Retina (tissue), 1 donor: ENCODE measurements around the gene LRG1.

ENCODE experiments used
- DNase-seq: peaks from one replicate; pipeline ENCODE4 v3.0.0-alpha.2; 2016

Gene LRG1

DNA sequence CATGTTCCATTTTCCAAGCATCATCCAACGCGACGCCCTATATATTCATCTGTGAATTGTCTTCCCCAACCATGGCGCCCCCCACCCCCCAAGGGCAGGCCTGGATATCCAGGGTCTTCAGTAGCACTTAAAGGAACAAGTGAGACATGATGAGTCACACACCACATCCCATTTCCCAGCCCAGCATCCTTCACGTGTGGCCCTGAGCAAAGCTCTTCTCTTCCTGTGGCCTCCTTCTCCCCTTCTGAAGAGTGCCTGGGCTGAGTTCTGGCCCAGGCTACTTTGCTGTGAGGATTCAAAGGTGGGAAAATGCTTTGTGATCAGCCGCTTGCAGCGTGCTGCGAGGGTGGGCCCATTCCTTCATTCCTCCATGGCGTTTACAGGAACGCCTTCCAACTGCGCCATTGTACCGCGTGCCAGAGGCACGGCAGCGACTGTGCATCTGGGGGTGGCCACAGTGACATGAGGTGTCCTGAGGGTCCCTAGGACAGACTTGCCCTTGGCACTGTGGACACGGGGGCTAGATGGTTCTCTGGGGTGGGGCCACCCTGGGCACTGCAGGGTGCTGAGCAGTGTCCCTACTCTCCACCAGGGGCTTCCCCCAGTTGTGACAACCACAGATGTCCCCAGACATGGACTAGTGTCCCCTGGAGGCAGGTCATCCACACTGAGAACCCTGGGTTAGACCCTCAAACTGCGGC lies 33.2 kb downstream of the LRG1 start:
- no peak for DNase-seq

DNA sequence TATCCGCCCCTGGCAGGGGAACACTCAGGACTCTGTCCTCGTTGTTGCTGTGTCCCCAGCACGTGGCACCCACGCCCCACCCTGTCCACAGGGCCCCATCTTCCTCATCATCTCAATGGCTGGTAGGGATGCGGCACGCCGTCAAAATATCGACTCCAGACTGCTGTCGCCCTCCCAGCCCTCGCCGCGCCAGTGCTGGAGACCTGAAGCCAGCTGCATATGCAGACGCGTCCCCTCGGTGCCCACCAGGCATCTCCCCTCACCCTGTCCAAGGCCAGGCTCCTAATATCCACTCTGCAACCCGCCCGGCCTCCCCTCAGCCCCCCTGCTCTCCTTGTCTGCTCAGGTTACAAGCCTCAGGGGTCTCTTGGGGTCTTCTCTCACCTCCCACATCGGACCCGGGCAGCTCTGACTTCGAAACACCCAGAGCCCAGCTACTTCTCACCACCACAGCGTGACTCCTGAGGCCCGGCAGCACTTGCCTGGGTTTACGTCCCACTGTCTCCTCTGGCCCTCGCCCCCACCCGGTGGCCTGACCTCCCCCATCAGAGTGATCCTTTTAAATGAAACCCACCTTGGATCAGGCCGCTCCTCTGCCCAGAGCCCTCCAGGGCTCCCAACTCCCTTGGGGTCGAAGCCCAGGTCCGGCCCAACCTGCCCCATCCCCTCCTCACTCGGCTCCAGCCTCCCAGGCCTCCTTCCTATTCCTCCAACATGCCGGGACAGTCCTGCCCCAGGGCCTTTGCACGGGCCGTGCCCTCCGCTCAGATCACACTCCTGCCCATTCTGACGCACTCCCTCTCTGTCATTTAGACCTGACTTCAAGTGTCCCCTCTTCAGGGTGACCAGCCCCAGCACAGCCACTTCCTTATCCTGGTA lies 34.0 kb downstream of the LRG1 start:
- no peak for DNase-seq

DNA sequence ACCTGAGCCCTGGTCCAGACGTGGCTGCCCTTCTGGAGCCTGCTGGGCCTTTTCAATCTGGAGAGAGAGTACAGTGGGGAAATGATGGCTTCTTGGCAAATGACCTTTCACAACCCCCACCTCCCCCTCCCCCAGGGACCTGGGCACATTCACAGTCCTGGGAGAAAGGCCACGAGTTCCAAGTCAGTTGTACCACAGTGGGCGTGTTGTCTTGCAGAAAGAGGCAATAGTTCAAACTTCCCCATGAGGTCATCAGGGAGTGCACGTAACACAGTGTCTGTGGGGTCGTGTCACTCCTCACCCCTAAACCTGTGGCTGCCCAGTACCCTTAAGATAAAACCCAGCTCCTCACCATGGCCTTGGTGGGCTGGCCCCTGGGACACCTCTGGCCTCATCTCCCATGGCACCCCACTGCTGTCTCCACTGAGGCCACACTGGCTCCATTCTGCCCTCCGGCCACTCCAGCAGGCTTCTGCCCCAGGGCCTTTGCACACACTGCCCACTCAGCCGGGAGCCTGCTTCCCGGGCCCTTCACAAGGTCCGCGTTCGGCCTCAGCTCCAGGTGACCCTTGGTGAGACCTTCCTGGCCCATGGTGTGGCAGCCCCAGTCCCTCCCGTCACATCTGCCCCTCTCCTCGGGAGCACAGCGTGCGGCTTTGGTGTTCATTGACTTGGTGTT lies 34.8 kb downstream of the LRG1 start:
- DNase-seq: no peak

DNA sequence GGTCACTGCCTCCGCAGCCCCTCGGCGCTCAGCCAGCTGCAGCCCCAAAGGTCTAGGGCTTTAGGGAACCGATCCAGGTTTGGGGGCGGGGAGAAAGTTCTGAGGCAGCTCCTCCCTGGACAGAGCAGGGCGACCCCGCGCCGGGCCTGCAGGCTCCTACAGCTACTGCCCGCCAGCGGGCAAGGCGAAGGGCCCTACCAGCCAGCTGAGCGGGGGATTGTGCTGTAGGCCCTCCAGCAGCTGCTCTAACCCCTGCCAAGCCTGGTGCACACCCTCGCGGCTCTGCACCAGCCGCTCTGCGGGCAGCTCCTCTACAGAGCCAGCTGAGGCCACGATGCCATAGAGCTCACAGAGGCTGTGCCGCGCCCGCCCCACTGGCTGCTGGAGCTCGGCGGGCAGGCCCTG lies 35.5 kb downstream of the LRG1 start:
- peak; percentile 55 for DNase-seq

GRCh38 chr19:4503825-4504170 lies 36.0 kb downstream of the LRG1 start:
- DNase-seq: no peak

GRCh38 chr19:4503132-4503824 lies 36.6 kb downstream of the LRG1 start:
- peak; percentile 71 for DNase-seq

DNA sequence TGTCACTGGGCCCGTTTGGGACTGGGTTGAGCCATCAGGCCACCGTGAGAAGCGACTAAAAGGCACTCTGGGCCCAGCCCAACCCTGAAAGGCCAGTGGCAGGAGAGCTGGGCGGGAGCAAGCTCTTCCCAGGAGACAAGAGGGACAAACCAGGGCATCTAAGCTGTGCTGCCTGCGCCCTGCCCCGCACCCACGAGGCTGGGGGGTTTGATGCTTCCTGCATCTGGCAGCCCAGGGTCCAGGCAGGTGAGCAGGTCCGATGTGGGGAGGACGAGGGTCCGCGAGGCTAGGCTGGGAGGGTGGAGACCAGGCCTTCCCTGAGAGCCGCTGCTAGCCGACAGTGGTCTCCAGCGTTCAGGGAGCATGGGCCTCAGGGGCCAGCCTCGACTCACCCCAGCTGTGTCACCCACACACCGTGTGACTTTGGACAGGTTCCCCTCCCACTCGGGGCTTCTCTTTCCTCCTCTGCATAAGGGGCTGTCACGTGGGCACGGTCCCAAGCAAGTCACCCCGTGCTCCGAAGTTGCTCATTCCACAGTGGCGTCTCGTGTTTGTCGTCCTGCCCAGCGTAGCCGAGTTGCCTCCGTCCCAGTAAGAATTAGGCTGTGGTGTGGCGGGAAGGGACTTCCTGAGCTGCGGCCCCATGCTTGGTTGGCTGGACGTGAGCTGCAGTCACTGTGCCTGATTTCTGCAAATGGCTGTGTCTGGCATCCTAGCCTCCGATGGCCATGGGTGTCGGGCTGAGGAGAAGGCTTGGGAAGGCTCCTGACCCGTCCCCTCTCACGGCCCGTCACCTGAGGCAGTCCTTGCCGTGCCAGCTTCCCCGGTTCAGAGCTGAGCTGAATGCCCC lies 37.3 kb downstream of the LRG1 start:
- peak; percentile 23 for DNase-seq

GRCh38 chr19:4501691-4502090 lies 38.1 kb downstream of the LRG1 start:
- no peak for DNase-seq

DNA sequence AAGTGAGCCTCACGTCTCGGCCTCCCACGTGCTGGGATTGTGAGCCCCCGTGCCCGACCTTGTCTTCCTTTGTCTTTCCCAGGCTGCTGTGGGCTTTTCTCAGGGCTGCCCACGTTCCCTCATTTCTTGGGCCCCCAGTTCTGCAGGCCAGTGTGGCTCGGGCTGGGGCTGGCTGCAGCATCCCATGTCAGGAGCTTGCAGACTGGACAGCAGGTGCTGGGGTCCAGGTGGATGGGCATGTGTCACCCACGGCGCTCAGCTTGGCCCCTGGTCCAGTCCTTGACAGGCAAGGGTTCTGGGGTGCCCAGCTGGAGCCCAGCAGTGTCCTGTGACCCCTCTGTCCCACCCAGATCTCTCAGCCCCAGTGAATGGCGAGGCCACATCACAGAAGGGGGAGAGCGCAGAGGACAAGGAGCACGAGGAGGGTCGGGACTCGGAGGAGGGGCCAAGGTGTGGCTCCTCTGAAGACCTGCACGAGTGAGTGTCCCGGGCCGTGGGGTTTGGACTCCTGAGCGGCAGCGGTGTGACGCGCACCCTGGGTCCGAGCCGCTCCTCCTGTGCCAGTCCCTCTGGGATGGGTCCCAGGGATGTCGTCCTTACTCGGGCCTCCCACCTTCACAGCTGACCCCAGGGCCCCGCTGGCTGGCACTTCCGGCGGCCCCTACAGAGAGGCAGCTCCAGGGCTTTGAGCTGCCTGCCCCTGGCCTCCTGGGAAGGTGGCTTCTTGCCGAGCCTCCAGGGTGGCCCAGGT lies 38.8 kb downstream of the LRG1 start:
- DNase-seq: no peak

DNA sequence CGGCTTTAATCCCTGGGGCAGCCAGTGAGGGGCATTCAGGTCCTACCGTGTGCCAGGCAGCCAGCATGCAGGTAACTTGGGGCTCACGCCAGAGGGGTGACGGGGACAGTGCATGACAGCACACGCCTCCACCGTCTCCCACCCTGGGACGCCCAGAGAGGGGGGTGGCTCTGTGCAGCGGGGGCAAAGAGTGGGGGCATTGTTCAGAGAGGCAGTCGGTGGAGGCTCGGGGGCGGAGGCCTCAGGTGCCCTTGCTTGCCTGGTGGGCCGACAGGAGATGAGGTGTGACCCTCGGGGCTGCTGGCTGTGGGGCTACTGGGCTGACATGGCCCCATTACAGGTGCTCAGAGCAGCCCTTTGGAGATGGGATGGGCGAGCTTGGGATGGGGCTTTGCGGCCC lies 40.0 kb downstream of the LRG1 start:
- DNase-seq: no peak

- DNase-seq: no peak
Observed at GRCh38 chr19:4499318-4499717, 40.5 kb downstream of the LRG1 start.

- no peak for DNase-seq
Observed at GRCh38 chr19:4498694-4499093, 41.1 kb downstream of the LRG1 start.

- no peak for DNase-seq
Observed at GRCh38 chr19:4497770-4498389, 42.0 kb downstream of the LRG1 start.

DNA sequence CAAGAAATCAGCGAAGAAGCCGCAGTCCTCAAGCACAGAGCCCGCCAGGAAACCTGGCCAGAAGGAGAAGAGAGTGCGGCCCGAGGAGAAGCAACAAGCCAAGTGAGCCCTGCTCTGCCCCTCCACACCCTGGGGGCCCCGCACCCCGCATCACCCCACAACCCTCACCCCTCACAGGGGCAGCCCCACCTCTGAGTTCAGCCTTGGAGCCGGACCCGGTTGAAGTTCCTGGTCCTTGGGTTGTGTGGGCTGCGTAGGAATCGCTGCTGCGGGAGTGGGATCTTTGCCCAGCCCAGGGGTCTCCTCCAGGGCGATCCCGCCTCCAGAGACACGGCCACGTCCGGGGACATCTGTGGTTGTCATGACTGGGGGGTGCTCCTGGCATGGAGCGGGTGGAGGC lies 43.5 kb downstream of the LRG1 start:
- no peak for DNase-seq

- DNase-seq: no peak
Observed at GRCh38 chr19:4495471-4495870, 44.4 kb downstream of the LRG1 start.

GRCh38 chr19:4494691-4495064 lies 45.2 kb downstream of the LRG1 start:
- no peak for DNase-seq

GRCh38 chr19:4493929-4494690 lies 45.7 kb downstream of the LRG1 start:
- no peak for DNase-seq

DNA sequence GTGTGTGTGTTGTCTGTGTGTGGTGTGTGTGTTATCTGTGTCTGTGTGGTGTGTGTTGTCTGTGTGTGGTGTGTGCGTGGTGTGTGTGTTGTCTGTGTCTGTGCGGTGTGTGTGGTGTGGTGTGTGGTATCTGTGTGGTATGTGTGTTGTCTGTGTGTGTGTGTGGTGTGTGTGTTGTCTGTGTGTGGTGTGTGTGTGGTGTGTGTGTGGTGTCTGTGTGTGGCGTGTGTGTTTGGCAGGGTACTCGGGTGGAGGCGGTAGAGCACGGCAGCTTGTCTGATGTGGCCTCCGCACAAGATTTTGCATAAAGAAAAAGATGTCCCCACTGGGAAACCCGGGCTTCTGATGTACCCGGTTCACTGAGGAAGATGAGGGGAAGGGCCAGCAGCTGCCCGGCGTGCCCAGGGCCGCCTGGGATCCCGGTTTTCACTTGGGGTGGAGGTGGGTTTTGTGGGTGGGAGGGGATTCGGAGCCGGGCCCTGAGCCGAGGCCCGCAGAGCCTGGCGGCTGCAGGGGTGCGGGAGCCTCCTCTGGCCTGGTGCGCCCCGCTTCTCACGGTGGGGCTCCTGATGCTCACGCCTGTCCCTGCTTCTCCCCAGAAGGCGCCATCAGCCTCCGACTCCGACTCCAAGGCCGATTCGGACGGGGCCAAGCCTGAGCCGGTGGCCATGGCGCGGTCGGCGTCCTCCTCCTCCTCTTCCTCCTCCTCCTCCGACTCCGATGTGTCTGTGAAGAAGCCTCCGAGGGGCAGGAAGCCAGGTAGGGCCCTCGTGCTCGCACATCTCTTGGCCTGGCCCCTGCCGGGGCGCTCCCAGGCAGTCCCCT lies 46.5 kb downstream of the LRG1 start:
- DNase-seq: no peak

GRCh38 chr19:4492337-4493103 lies 47.3 kb downstream of the LRG1 start:
- no peak for DNase-seq
